ENCODE results near the gene BTBD8. TPM values are rescaled to one million over a fixed set of nuclear protein-coding genes. Genes with fewer than 3 reads are reported as not detected.

The BTBD8 gene
- total RNA-seq, 1 donor from 2014 or later = 8.7 TPM

DNA sequence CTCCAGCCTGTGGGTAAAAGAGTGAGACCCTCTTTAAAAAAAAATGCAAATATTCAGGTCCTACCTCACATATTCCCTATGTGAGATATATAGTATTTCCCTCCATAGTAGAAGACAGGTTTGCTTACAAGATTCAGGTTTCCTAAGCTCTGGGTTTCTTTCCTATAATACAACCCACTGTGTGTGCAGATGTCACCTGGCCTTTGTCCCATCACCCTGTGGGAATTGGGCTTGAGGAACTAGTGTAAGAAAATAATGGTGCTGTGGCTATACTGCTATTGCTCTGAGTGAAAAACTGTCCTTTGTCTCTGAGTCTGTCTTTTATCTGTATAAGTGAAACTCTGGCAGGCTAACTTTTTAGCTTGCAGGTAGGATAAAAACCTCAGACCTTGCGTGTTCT lies 150.6 kb downstream of the BTBD8 start:
- H3K4me3 ChIP-seq (ENCODE audit: low read depth, low read length) = no peak overlapping the region
- DNase-seq (ENCODE audit: low read depth) = no peak
- TF ChIP-seq, protein P1, sequence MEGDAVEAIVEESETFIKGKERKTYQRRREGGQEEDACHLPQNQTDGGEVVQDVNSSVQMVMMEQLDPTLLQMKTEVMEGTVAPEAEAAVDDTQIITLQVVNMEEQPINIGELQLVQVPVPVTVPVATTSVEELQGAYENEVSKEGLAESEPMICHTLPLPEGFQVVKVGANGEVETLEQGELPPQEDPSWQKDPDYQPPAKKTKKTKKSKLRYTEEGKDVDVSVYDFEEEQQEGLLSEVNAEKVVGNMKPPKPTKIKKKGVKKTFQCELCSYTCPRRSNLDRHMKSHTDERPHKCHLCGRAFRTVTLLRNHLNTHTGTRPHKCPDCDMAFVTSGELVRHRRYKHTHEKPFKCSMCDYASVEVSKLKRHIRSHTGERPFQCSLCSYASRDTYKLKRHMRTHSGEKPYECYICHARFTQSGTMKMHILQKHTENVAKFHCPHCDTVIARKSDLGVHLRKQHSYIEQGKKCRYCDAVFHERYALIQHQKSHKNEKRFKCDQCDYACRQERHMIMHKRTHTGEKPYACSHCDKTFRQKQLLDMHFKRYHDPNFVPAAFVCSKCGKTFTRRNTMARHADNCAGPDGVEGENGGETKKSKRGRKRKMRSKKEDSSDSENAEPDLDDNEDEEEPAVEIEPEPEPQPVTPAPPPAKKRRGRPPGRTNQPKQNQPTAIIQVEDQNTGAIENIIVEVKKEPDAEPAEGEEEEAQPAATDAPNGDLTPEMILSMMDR (conservative IDR thresholded peaks at IDR 0.05; ENCODE audit: low read depth, low read length) = no peak

Other genes starting within 250 kb of the BTBD8 start
- 3.8 and 6.9 TPM in 2 replicates for gene TGFBR3, start 194.2 kb upstream of the BTBD8 start, total RNA-seq
- not detected in 2 replicates for gene BRDT, start 130.9 kb upstream of the BTBD8 start, total RNA-seq
- gene EPHX4, start 50.4 kb upstream of the BTBD8 start, total RNA-seq = 9.1 and 13.9 TPM in 2 replicates
- 0.14 TPM in 1 of 2 replicates, not detected in the other for gene SETSIP, start 4.9 kb upstream of the BTBD8 start, total RNA-seq
- not detected in 2 replicates for gene C1orf146, start 137.6 kb downstream of the BTBD8 start, total RNA-seq
- 7.0 and 14.6 TPM in 2 replicates for gene GLMN, start 218.6 kb downstream of the BTBD8 start, total RNA-seq
- 3.7 and 12.1 TPM in 2 replicates for gene RPAP2, start 218.7 kb downstream of the BTBD8 start, total RNA-seq